HepG2 (cell line): ENCODE results near the gene SVOP. TPM values are rescaled to one million over a fixed set of nuclear protein-coding genes. Genes with fewer than 3 reads are reported as not detected.

ENCODE experiments used
- ATAC-seq: fragments of 200-7000 bp; cut with Tn5 transposase; 3 replicates; pipeline ENCODE4 v1.9.1; 2020; ENCODE audit warnings: mild to moderate bottlenecking, moderate library complexity
- BruUV-seq: library from RNA; stranded (reverse); fragments of 400-500 nt; replicated peaks from 2 replicates; lab custom pipeline; 2021; lab: Mats Ljungman, UMichigan
- CTCF ChIA-PET: fragments of 300-600 bp; formaldehyde crosslinking; extraction: SDS; loops from one replicate; lab custom pipeline; 2021; ENCODE audit warnings: low total read pairs, inconsistent platforms, low intra/inter-chr PET ratio; lab: Yijun Ruan, JAX
- POLR2A ChIA-PET: fragments of 350-600 bp; sonication (Branson Sonifier 250); formaldehyde crosslinking; loops from one replicate; lab custom pipeline; 2020; ENCODE audit warnings: antibody characterized with exemption, inconsistent platforms; lab: Yijun Ruan, JAX
- DNase-seq: peaks from one replicate; pipeline ENCODE4 v3.0.0-alpha.2; 2015; ENCODE audit warnings: low spot score
- FAIRE-seq: peaks from 3 replicates; lab custom pipeline; 2011; peaks lifted over from hg19 to GRCh38; lab: Jason Lieb, UNC
- H2AFZ ChIP-seq: one replicate; pipeline ENCODE4 v1.6.1; 2011; ENCODE audit warnings: low read length, inconsistent platforms
- H3K27ac ChIP-seq: fragments of 300-600 bp; 3 replicates; pipeline ENCODE4 v1.8.0; 2011; ENCODE audit warnings: mixed run types, mild to moderate bottlenecking, mixed read lengths, low read length, inconsistent platforms; ENCODE audit not compliant: insufficient read depth; ENCODE audit errors: extremely low read length
- H3K27me3 ChIP-seq, 2 experiments: fragments of 200-600 bp in 1 of 2; 2 replicates in 1 of 2; 3 replicates in 1 of 2; pipeline versions ENCODE4 v1.6.0 to v1.8.0; 2011; ENCODE audit warnings: low read length in 2 of 2, mild to moderate bottlenecking in 2 of 2, moderate library complexity in 2 of 2, inconsistent platforms in 1 of 2; ENCODE audit not compliant: insufficient read depth in 2 of 2, control insufficient read depth in 1 of 2
- H3K36me3 ChIP-seq, 2 experiments: fragments of 200-600 bp in 1 of 2; replicated peaks in 1 of 2; 2 replicates in 1 of 2; 3 replicates in 1 of 2; pipeline versions ENCODE4 v1.5.1 to v1.8.0; 2011; ENCODE audit warnings: low read length in 2 of 2, inconsistent platforms in 1 of 2; ENCODE audit not compliant: insufficient read depth in 2 of 2, control insufficient read depth in 1 of 2
- H3K4me1 ChIP-seq: 2 replicates; pipeline ENCODE4 v1.5.1; 2012; ENCODE audit warnings: low read length, inconsistent platforms; ENCODE audit not compliant: insufficient read depth
- H3K4me2 ChIP-seq: 2 replicates; pipeline ENCODE4 v1.6.0; 2011; ENCODE audit warnings: low read depth, low read length, inconsistent platforms
- H3K4me3 ChIP-seq, 3 experiments: fragments of 200-600 bp in 1 of 3; sonication (generic), shearing (Covaris generic) in 1 of 3; replicated peaks in 1 of 3; 2 replicates each; pipeline ENCODE4 v1.5.1; 2011 to 2016; ENCODE audit warnings: low read length in 3 of 3, inconsistent platforms in 2 of 3, low read depth in 2 of 3, mild to moderate bottlenecking in 2 of 3, control low read depth in 1 of 3, mixed read lengths in 1 of 3; ENCODE audit not compliant: insufficient read depth in 1 of 3
- H3K79me2 ChIP-seq: one replicate; pipeline ENCODE4 v1.6.1; 2011; ENCODE audit warnings: low read length, inconsistent platforms; ENCODE audit not compliant: insufficient read depth
- H3K9ac ChIP-seq: 2 replicates; pipeline ENCODE4 v1.6.0; 2011; ENCODE audit warnings: mild to moderate bottlenecking, low read depth, low read length, inconsistent platforms; ENCODE audit not compliant: insufficient read depth
- H3K9me3 ChIP-seq: 2 replicates; pipeline ENCODE4 v1.5.1; 2012; ENCODE audit warnings: mild to moderate bottlenecking, low read length
- H4K20me1 ChIP-seq: 2 replicates; pipeline ENCODE4 v1.6.0; 2011; ENCODE audit warnings: inconsistent platforms, mild to moderate bottlenecking, low read length, moderate library complexity; ENCODE audit not compliant: insufficient read depth
- ADNP ChIP-seq: sonication (generic); formaldehyde crosslinking; IDR thresholded peaks from 2 replicates; pipeline ENCODE4 v1.4.0; 2020; ENCODE audit warnings: missing genetic modification reagents
- DRAP1 ChIP-seq: IDR thresholded peaks from 2 replicates; pipeline ENCODE4 v1.6.1; 2016; ENCODE audit warnings: missing genetic modification reagents, missing compliant biosample characterization
- NFE2 ChIP-seq: sonication (generic); formaldehyde crosslinking; IDR thresholded peaks from 2 replicates; pipeline ENCODE4 v1.4.0; 2020; ENCODE audit warnings: missing genetic modification reagents
- RAD21 ChIP-seq: fragments of 450-650 bp; formaldehyde crosslinking; IDR thresholded peaks from 2 replicates; pipeline ENCODE4 v1.5.0; 2020; ENCODE audit warnings: mild to moderate bottlenecking
- SNAI1 ChIP-seq: sonication (generic); formaldehyde crosslinking; IDR thresholded peaks from 2 replicates; pipeline ENCODE4 v1.5.0; 2020; ENCODE audit warnings: mild to moderate bottlenecking, missing genetic modification reagents, borderline replicate concordance
- ZNF232 ChIP-seq: sonication (generic); formaldehyde crosslinking; IDR thresholded peaks from 2 replicates; pipeline ENCODE4 v1.4.0; 2020; ENCODE audit warnings: missing genetic modification reagents, borderline replicate concordance
- ZNF354B ChIP-seq: sonication (generic); formaldehyde crosslinking; IDR thresholded peaks from 2 replicates; pipeline ENCODE4 v1.8.0; 2022; ENCODE audit warnings: mild to moderate bottlenecking, missing genetic modification reagents
- ZNF414 ChIP-seq: sonication (generic); formaldehyde crosslinking; IDR thresholded peaks from 2 replicates; pipeline ENCODE4 v1.5.0; 2020; ENCODE audit warnings: missing genetic modification reagents
- ZNF569 ChIP-seq: sonication (generic); formaldehyde crosslinking; IDR thresholded peaks from 2 replicates; pipeline ENCODE4 v1.5.0; 2020; ENCODE audit warnings: mild to moderate bottlenecking, missing genetic modification reagents, moderate library complexity, borderline replicate concordance
- ZNF607 ChIP-seq: sonication (generic); formaldehyde crosslinking; IDR thresholded peaks from 2 replicates; pipeline ENCODE4 v1.5.1; 2020; ENCODE audit warnings: missing genetic modification reagents, mild to moderate bottlenecking, borderline replicate concordance
- ZNF619 ChIP-seq: sonication (generic); formaldehyde crosslinking; IDR thresholded peaks from 2 replicates; pipeline ENCODE4 v1.4.0; 2020; ENCODE audit warnings: mild to moderate bottlenecking, missing genetic modification reagents
- ZSCAN29 ChIP-seq: sonication (generic); formaldehyde crosslinking; conservative IDR thresholded peaks from 2 replicates; pipeline ENCODE4 v1.4.0; 2020; ENCODE audit warnings: mild to moderate bottlenecking, missing genetic modification reagents
- ZSCAN5A ChIP-seq: sonication (generic); formaldehyde crosslinking; IDR thresholded peaks from 2 replicates; pipeline ENCODE4 v1.8.0; 2022; ENCODE audit warnings: mild to moderate bottlenecking, missing genetic modification reagents, borderline replicate concordance
- WGBS: methylation state at CpG from one replicate; pipeline ENCODE4 v1.1.6; 2017; ENCODE audit warnings: low lambda C conversion rate; 5-methylcytosine and 5-hydroxymethylcytosine counted together
- in situ Hi-C: cut with HindIII; loops from 2 replicates; pipeline ENCODE4 v1.10.0; 2017; ENCODE audit warnings: low pct_unique_long_range_greater_than_20kb; ENCODE audit not compliant: extremely low pct_ligation_motif_present
- intact Hi-C: fragments of 100-400 bp; cut with micrococcal nuclease; formaldehyde crosslinking; loops from one replicate; pipeline ENCODE4 v1.10.0; 2022; ENCODE audit not compliant: unreplicated experiment
- polyA plus RNA-seq, 8 experiments: library from polyadenylated mRNA; depleted of rRNA in 3 of 8; stranded (reverse) in 7 of 8; unstranded in 1 of 8; fragments of >200 nt; fragmentation: Illumina TruSeq in 4 of 8; extraction: Trizol in 4 of 8; gene quantifications; 2 replicates each; pipeline versions ENCODE4 v1.2.1 to v1.2.3, GENCODE V29; 2011 to 2016; ENCODE audit warnings: low read depth in 4 of 8, missing spikeins in 1 of 8, mixed read lengths in 1 of 8; ENCODE audit not compliant: insufficient read depth in 1 of 8
- total RNA-seq, 5 experiments: library from RNA; depleted of rRNA; stranded (reverse); fragments of >200 nt; fragmentation: Illumina TruSeq; extraction: Trizol; gene quantifications; 2 replicates each; pipeline ENCODE4 v1.2.3, GENCODE V29; 2016; ENCODE audit warnings: low read depth in 1 of 5

Gene SVOP
- total and polyA plus RNA-seq, 2 of the 13 experiments (the other 11 are each of a cell fraction or from before 2014, with no cell fraction given): not detected

- no peaks in the 10 kb centered on the region for H3K79me2 ChIP-seq
- H3K9ac ChIP-seq: no peak overlapping the region
- H3K36me3 ChIP-seq: no peaks in the 10 kb centered on the region
- BruUV-seq: no TSS peak
- ChIA-PET POLR2A (no interaction called here), CTCF (no interaction called here)
- 39% methylated on average over 4 of the region's 4 CpGs for WGBS
- TF ChIP-seq ZNF354B (CRISPR knock-in tag) (no peak), ZNF232 (CRISPR knock-in tag) (no peak), ZNF607 (CRISPR knock-in tag) (no peak), ZNF569 (no peak), SNAI1 (CRISPR knock-in tag) (no peak), DRAP1 (CRISPR knock-in tag) (no peak), NFE2 (no peak), ZNF619 (no peak), ZSCAN29 (CRISPR knock-in tag) (no peak), ZNF414 (CRISPR knock-in tag) (no peak), ADNP (CRISPR knock-in tag) (no peak), RAD21 (CRISPR knock-in tag) (no peak), ZSCAN5A (CRISPR knock-in tag) (no peak)
- no peak for FAIRE-seq
- in situ Hi-C loops: no loop called here
- H3K4me3 ChIP-seq: no peak overlapping the region
- H3K27me3 ChIP-seq: peaks cover 0 to 5% of the 10 kb centered on the region in 2 experiments; a peak in 1 of 5 replicates
- ATAC-seq: no peak
- no peaks in the 10 kb centered on the region for H3K4me1 ChIP-seq
- no peak overlapping the region for H3K27ac ChIP-seq
- DNase-seq: no peak
- no peak overlapping the region for H3K4me2 ChIP-seq
- H3K9me3 ChIP-seq: no peaks in the 10 kb centered on the region
- H2AFZ ChIP-seq: no peak overlapping the region
- H4K20me1 ChIP-seq: no peaks in the 10 kb centered on the region
- intact Hi-C loops: no loop called here
Measured at GRCh38 chr12:108962256-108962655, 58.6 kb downstream of the SVOP start.
